Mammary epithelial cell (primary cell): ENCODE results near the gene MIB2.

Experiments used
- EZH2 ChIP-seq: IDR thresholded peaks from 2 replicates; pipeline ENCODE4 v1.6.1; 2012; ENCODE audit warnings: low read length, inconsistent platforms, borderline replicate concordance
- TF ChIP-seq, protein P1 (sequence below), 2 donors: IDR thresholded peaks in 1 of 2; conservative IDR thresholded peaks in 1 of 2; 2 replicates each; pipeline ENCODE4 v1.5.1; 2011 to 2012; ENCODE audit warnings: inconsistent platforms in 2 of 2, low read length in 2 of 2, mild to moderate bottlenecking in 2 of 2, control low read depth in 1 of 2, low read depth in 1 of 2; ENCODE audit not compliant: insufficient read depth in 1 of 2; ENCODE audit errors: extremely low read depth in 1 of 2

DNA sequence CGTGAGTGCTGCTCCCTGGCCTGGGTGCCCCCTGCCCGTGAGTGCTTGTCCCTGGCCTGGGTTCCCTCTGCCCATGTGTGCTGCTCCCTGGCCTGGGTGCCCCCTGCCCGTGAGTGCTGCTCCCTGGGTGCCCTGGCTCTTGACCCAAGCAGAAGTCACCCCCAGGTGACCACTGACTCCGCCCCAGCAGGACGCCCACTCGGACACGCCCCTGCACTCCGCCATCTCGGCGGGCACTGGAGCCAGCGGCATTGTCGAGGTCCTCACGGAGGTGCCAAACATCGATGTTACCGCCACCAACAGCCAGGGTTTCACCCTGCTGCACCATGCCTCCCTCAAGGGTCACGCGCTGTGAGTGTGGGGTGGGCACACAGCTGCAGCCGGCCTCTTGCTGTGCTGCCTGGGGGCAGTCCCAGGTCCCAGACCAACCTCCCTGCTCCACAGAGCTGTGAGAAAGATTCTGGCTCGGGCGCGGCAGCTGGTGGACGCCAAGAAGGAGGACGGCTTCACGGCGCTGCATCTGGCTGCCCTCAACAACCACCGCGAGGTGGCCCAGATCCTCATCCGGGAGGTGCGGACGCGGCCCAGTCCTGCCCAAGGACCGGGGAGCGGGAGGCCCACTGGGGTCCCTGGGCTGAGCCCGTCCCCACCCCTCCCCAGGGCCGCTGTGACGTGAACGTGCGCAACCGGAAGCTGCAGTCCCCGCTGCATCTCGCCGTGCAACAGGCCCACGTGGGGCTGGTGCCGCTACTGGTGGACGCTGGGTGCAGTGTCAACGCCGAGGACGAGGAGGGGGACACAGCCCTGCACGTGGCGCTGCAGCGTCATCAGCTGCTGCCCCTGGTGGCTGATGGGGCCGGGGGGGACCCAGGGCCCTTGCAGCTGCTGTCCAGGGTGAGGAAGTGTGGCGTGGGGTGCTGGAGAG, 12.8 kb downstream of the MIB2 start:
- TF ChIP-seq, protein P1, sequence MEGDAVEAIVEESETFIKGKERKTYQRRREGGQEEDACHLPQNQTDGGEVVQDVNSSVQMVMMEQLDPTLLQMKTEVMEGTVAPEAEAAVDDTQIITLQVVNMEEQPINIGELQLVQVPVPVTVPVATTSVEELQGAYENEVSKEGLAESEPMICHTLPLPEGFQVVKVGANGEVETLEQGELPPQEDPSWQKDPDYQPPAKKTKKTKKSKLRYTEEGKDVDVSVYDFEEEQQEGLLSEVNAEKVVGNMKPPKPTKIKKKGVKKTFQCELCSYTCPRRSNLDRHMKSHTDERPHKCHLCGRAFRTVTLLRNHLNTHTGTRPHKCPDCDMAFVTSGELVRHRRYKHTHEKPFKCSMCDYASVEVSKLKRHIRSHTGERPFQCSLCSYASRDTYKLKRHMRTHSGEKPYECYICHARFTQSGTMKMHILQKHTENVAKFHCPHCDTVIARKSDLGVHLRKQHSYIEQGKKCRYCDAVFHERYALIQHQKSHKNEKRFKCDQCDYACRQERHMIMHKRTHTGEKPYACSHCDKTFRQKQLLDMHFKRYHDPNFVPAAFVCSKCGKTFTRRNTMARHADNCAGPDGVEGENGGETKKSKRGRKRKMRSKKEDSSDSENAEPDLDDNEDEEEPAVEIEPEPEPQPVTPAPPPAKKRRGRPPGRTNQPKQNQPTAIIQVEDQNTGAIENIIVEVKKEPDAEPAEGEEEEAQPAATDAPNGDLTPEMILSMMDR (conservative IDR thresholded peaks at IDR 0.05 in 1 of 2, IDR thresholded peaks at IDR 0.05 in 1 of 2; ENCODE audit: extremely low read depth in 1 of 2, insufficient read depth in 1 of 2, low read depth in 1 of 2, low read length in 2 of 2), result no peak
- TF ChIP-seq EZH2, result no peak
